Measurements from ENCODE around the gene ALK. TPM values are rescaled to one million over a fixed set of nuclear protein-coding genes. Genes with fewer than 3 reads are reported as not detected.

Gene ALK
- polyA plus RNA-seq, 1 of the 3 experiments (the other 2 are of a cell fraction): 0.30 TPM

- Histone ChIP-seq H3K9me2 (no peaks in the 10 kb centered on the region), H3K36me3 (replicated peaks in 1 of 2; ENCODE audit: control insufficient read depth in 1 of 2, insufficient read depth in 2 of 2, low read length in 1 of 2) (peaks cover 0 to 5% of the 10 kb centered on the region in 2 experiments), H4K20me1 (ENCODE audit: insufficient read depth) (no peaks in the 10 kb centered on the region), H3K9me3 (no peaks in the 10 kb centered on the region), H3K9ac (no peak overlapping the region), H3K27ac (ENCODE audit: low read depth in 2 of 2, low read length in 1 of 2) (peak overlapping the region in 1 of 2 experiments; percentile 36; a peak in 1 of 4 replicates), H3K4me1 (ENCODE audit: control insufficient read depth in 1 of 2, insufficient read depth in 2 of 2, low read depth in 1 of 2, low read length in 1 of 2) (peaks cover 0 to 29% of the 10 kb centered on the region in 2 experiments; a peak in 1 of 4 replicates), H3F3A (replicated peaks; ENCODE audit: insufficient read depth) (no peaks in the 10 kb centered on the region), H3K4me3 (ENCODE audit: low read depth in 2 of 2, low read length in 1 of 2) (no peak overlapping the region), H2AFZ (ENCODE audit: low read depth) (no peak overlapping the region), H3K27me3 (ENCODE audit: insufficient read depth) (peaks cover 11% of the 10 kb centered on the region), H3K79me2 (ENCODE audit: insufficient read depth) (no peaks in the 10 kb centered on the region), H3K4me2 (no peak overlapping the region)
- POLR2A ChIA-PET: no interaction called here
- no peak for TF ChIP-seq FOXJ3 (CRISPR knock-in tag; IDR thresholded peaks at IDR 0.05)
- TF ChIP-seq NFIC (IDR thresholded peaks at IDR 0.05; ENCODE audit: borderline replicate concordance): no peak
- TF ChIP-seq CTCF (IDR thresholded peaks at IDR 0.05): no peak
- TF ChIP-seq GABPA (IDR thresholded peaks at IDR 0.05; ENCODE audit: low read depth): no peak
- TF ChIP-seq YY1 (IDR thresholded peaks at IDR 0.05; ENCODE audit: low read depth): no peak
- no peak for DNase-seq
- CTCF ChIA-PET: no interaction called here
- 34% methylated on average over 2 of the region's 2 CpGs for WGBS (ENCODE audit: low lambda C conversion rate)
These were observed 234.3 kb downstream of the ALK start for GRCh38 chr2:29687121-29687520.

- Histone ChIP-seq H3K79me2 (ENCODE audit: insufficient read depth) (no peaks in the 10 kb centered on the region), H2AFZ (ENCODE audit: low read depth) (no peak overlapping the region), H3K9ac (no peak overlapping the region), H3K9me3 (no peaks in the 10 kb centered on the region), H3F3A (replicated peaks; ENCODE audit: insufficient read depth) (no peaks in the 10 kb centered on the region), H3K9me2 (no peaks in the 10 kb centered on the region), H3K4me2 (no peak overlapping the region), H3K4me3 (ENCODE audit: low read depth in 2 of 2, low read length in 1 of 2) (no peak overlapping the region), H3K4me1 (ENCODE audit: control insufficient read depth in 1 of 2, insufficient read depth in 2 of 2, low read depth in 1 of 2, low read length in 1 of 2) (no peaks in the 10 kb centered on the region), H3K27me3 (ENCODE audit: insufficient read depth) (no peaks in the 10 kb centered on the region), H3K36me3 (replicated peaks in 1 of 2; ENCODE audit: control insufficient read depth in 1 of 2, insufficient read depth in 2 of 2, low read length in 1 of 2) (peaks cover 0 to 3% of the 10 kb centered on the region in 2 experiments), H3K27ac (ENCODE audit: low read depth in 2 of 2, low read length in 1 of 2) (no peak overlapping the region), H4K20me1 (ENCODE audit: insufficient read depth) (no peaks in the 10 kb centered on the region)
- DNase-seq: no peak
- POLR2A ChIA-PET: no interaction called here
- no peak for TF ChIP-seq POLR2AphosphoS5 (IDR thresholded peaks at IDR 0.05; ENCODE audit: low read depth, low read length)
- no peak for TF ChIP-seq JUND (IDR thresholded peaks at IDR 0.05)
- no peak for TF ChIP-seq SIN3A (IDR thresholded peaks at IDR 0.05; ENCODE audit: borderline replicate concordance, low read depth, low read length)
- no peak for TF ChIP-seq USF2 (IDR thresholded peaks at IDR 0.05; ENCODE audit: borderline replicate concordance, low read depth, low read length)
- no peak for TF ChIP-seq REST (IDR thresholded peaks at IDR 0.05; ENCODE audit: low read depth, low read length)
- TF ChIP-seq CHD2 (IDR thresholded peaks at IDR 0.05; ENCODE audit: low read length, partially characterized antibody): no peak
- TF ChIP-seq USF1 (IDR thresholded peaks at IDR 0.05; ENCODE audit: borderline replicate concordance, low read depth): no peak
- no peak for TF ChIP-seq PBX3 (IDR thresholded peaks at IDR 0.05)
- no peak for TF ChIP-seq MEF2A (IDR thresholded peaks at IDR 0.05; ENCODE audit: borderline replicate concordance, low read depth)
- TF ChIP-seq TEAD4 (IDR thresholded peaks at IDR 0.05; ENCODE audit: borderline replicate concordance, insufficient read depth): no peak
- no peak for TF ChIP-seq NRF1 (IDR thresholded peaks at IDR 0.05; ENCODE audit: low read depth, low read length)
- CTCF ChIA-PET: interaction anchor here (0.8 to 1.0 kb wide), 3 partner anchors 13 to 239 kb away, joined by 3 to 4 read pairs (median 4); no protein-coding TSS in a partner anchor
These were observed 244.4 kb downstream of the ALK start for GRCh38 chr2:29676886-29677453.
